ENCODE measurements around the gene SORBS2. TPM values are rescaled to one million over a fixed set of nuclear protein-coding genes. Genes with fewer than 3 reads are reported as not detected.

Gene SORBS2
- polyA plus RNA-seq, 2 of the 4 experiments (the other 2 are of a cell fraction): 0.23 to 0.90 TPM

- H3K27ac ChIP-seq: no peak overlapping the region
- DNase-seq (ENCODE audit: low read depth in 1 of 2, low spot score in 1 of 2) (no peak), FAIRE-seq (no peak), ATAC-seq (no peak)
- 81% methylated on average over 6 of the region's 6 CpGs for WGBS (ENCODE audit: missing lambda C conversion rate)
- no peaks in the 10 kb centered on the region for H3K9me3 ChIP-seq
- H3K4me3 ChIP-seq: no peak overlapping the region
- no peak overlapping the region for H3K4me2 ChIP-seq
- ChIA-PET CTCF (no interaction called here), POLR2A (no interaction called here)
- no peaks in the 10 kb centered on the region for H3K4me1 ChIP-seq
- TF ChIP-seq MAZ (IDR thresholded peaks at IDR 0.05; ENCODE audit: borderline replicate concordance, low read depth, low read length): no peak
- TF ChIP-seq PHF8 (IDR thresholded peaks at IDR 0.05; ENCODE audit: borderline replicate concordance, low read depth): no peak
- TF ChIP-seq FOSB (CRISPR knock-in tag; IDR thresholded peaks at IDR 0.05): no peak
- TF ChIP-seq ZFP36 (IDR thresholded peaks at IDR 0.05; ENCODE audit: borderline replicate concordance, partially characterized antibody): no peak
- no peak for TF ChIP-seq HDAC2 (IDR thresholded peaks at IDR 0.05)
- TF ChIP-seq HOXA7 (CRISPR knock-in tag; IDR thresholded peaks at IDR 0.05): no peak
- TF ChIP-seq TP53 (CRISPR knock-in tag; IDR thresholded peaks at IDR 0.05): no peak
- TF ChIP-seq FOXS1 (CRISPR knock-in tag; IDR thresholded peaks at IDR 0.05): no peak
- TF ChIP-seq SREBF2 (IDR thresholded peaks at IDR 0.05): no peak
- no peak for TF ChIP-seq SMC3 (IDR thresholded peaks at IDR 0.05)
- no peak for TF ChIP-seq MYC (IDR thresholded peaks at IDR 0.05; ENCODE audit: borderline replicate concordance, low read length)
- TF ChIP-seq EHF (CRISPR knock-in tag; IDR thresholded peaks at IDR 0.05): no peak
- no peak for TF ChIP-seq BHLHE40 (IDR thresholded peaks at IDR 0.05; ENCODE audit: low read depth, low read length)
- no peak for TF ChIP-seq HES2 (IDR thresholded peaks at IDR 0.05)
- TF ChIP-seq RAD21 (conservative IDR thresholded peaks at IDR 0.05 in 1 of 2, IDR thresholded peaks at IDR 0.05 in 1 of 2): no peak
- no peak for TF ChIP-seq CEBPB (IDR thresholded peaks at IDR 0.05)
- no peak for TF ChIP-seq CHD2 (IDR thresholded peaks at IDR 0.05; ENCODE audit: low read length, partially characterized antibody)
- no peak for TF ChIP-seq MAFK (IDR thresholded peaks at IDR 0.05; ENCODE audit: partially characterized antibody)
- no peak for TF ChIP-seq GATA3 (IDR thresholded peaks at IDR 0.05; ENCODE audit: borderline replicate concordance)
Observed at GRCh38 chr4:185786422-185786821, 25.6 kb downstream of the SORBS2 start.

GRCh38 chr4:185783574-185783973 is 28.4 kb downstream of the SORBS2 start:
- TF ChIP-seq BHLHE40 (IDR thresholded peaks at IDR 0.05; ENCODE audit: low read depth, low read length): no peak
- no peak for TF ChIP-seq TFCP2L1 (CRISPR knock-in tag; IDR thresholded peaks at IDR 0.05)
- no peak for TF ChIP-seq ZFP36 (IDR thresholded peaks at IDR 0.05; ENCODE audit: borderline replicate concordance, partially characterized antibody)
- no peak for TF ChIP-seq ATOH8 (CRISPR knock-in tag; IDR thresholded peaks at IDR 0.05; ENCODE audit: low read depth)
- no peak for TF ChIP-seq ZNF302 (CRISPR knock-in tag; IDR thresholded peaks at IDR 0.05)
- no peak for TF ChIP-seq FOSL2 (IDR thresholded peaks at IDR 0.05)
- no peak for TF ChIP-seq FOSL2 (CRISPR knock-in tag; IDR thresholded peaks at IDR 0.05)
- TF ChIP-seq CHD4 (IDR thresholded peaks at IDR 0.05; ENCODE audit: borderline replicate concordance): no peak
- TF ChIP-seq GATA3 (IDR thresholded peaks at IDR 0.05; ENCODE audit: borderline replicate concordance): no peak
- no peak for TF ChIP-seq CBX2 (IDR thresholded peaks at IDR 0.05; ENCODE audit: borderline replicate concordance, low read depth)
- TF ChIP-seq CBX8 (IDR thresholded peaks at IDR 0.05): no peak
- no peak for TF ChIP-seq POLR2A (IDR thresholded peaks at IDR 0.05; ENCODE audit: low read length)
- no peak for TF ChIP-seq JUNB (IDR thresholded peaks at IDR 0.05)
- no peak for TF ChIP-seq HEYL (CRISPR knock-in tag; IDR thresholded peaks at IDR 0.05)
- no peak for TF ChIP-seq EHMT2 (IDR thresholded peaks at IDR 0.05; ENCODE audit: low read depth)
- TF ChIP-seq ZSCAN20 (CRISPR knock-in tag; IDR thresholded peaks at IDR 0.05): no peak
- TF ChIP-seq HOXB13 (CRISPR knock-in tag; IDR thresholded peaks at IDR 0.05; ENCODE audit: low read depth): no peak
- no peak for TF ChIP-seq E2F6 (IDR thresholded peaks at IDR 0.05; ENCODE audit: borderline replicate concordance, low read depth)
- no peak for TF ChIP-seq NR3C1 (IDR thresholded peaks at IDR 0.05)

More at GRCh38 chr4:185783574-185783973, 28.4 kb downstream of the SORBS2 start:
- DNase-seq (ENCODE audit: low read depth in 1 of 2, low spot score in 1 of 2): no peak
- no peak for FAIRE-seq
- Histone ChIP-seq H3K9me3 (no peaks in the 10 kb centered on the region), H3K4me2 (no peak overlapping the region), H3K27ac (no peak overlapping the region), H3K4me3 (no peak overlapping the region), H3K4me1 (no peaks in the 10 kb centered on the region)
- no peak for ATAC-seq
- WGBS (ENCODE audit: missing lambda C conversion rate): 72% methylated on average over 5 of the region's 5 CpGs
- CTCF ChIA-PET: no interaction called here
- POLR2A ChIA-PET: no interaction called here
